Choroid plexus epithelial cell (primary cell): Measurements from ENCODE around the gene GRIN3A.
"Not testable (repeated sequence)": the region's sequence is repeated elsewhere in the genome, so short reads cannot be mapped to it uniquely, and the experiment has no call there.

Experiments used
- DNase-seq: peaks from one replicate; pipeline ENCODE4 v3.0.0-alpha.2; 2010; ENCODE audit warnings: low read depth
- H3K4me3 ChIP-seq: 2 replicates; pipeline ENCODE4 v1.5.1; 2011; ENCODE audit warnings: low read depth, mild to moderate bottlenecking, control low read depth, low read length, moderate library complexity
- TF ChIP-seq, protein P1 (sequence below): conservative IDR thresholded peaks from 2 replicates; pipeline ENCODE4 v1.5.1; 2011; ENCODE audit warnings: low read depth, mild to moderate bottlenecking, control low read depth, inconsistent platforms, low read length, moderate library complexity

GRIN3A gene

DNA sequence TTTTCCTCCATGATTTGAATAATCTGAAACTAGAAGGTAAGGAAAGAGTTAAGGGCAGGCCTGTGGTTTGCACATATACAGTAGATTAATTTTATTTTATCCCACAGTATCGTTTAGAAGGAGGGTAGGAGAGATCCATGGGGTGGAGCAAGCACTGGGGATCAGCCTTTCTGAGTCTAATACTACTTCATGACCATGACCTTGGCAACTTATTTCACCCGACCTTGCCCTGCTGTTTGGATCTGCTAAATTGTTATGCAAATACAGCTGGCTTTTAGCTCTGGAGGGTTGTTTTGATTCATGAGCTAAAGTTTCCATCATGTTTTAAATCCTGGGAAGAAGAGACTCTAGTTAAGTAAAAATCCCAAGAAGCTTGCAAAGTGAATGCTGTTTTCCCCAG, 864 bp upstream of the GRIN3A start:
- TF ChIP-seq, protein P1, sequence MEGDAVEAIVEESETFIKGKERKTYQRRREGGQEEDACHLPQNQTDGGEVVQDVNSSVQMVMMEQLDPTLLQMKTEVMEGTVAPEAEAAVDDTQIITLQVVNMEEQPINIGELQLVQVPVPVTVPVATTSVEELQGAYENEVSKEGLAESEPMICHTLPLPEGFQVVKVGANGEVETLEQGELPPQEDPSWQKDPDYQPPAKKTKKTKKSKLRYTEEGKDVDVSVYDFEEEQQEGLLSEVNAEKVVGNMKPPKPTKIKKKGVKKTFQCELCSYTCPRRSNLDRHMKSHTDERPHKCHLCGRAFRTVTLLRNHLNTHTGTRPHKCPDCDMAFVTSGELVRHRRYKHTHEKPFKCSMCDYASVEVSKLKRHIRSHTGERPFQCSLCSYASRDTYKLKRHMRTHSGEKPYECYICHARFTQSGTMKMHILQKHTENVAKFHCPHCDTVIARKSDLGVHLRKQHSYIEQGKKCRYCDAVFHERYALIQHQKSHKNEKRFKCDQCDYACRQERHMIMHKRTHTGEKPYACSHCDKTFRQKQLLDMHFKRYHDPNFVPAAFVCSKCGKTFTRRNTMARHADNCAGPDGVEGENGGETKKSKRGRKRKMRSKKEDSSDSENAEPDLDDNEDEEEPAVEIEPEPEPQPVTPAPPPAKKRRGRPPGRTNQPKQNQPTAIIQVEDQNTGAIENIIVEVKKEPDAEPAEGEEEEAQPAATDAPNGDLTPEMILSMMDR = no peak
- DNase-seq = no peak
- H3K4me3 ChIP-seq = no peak overlapping the region

DNA sequence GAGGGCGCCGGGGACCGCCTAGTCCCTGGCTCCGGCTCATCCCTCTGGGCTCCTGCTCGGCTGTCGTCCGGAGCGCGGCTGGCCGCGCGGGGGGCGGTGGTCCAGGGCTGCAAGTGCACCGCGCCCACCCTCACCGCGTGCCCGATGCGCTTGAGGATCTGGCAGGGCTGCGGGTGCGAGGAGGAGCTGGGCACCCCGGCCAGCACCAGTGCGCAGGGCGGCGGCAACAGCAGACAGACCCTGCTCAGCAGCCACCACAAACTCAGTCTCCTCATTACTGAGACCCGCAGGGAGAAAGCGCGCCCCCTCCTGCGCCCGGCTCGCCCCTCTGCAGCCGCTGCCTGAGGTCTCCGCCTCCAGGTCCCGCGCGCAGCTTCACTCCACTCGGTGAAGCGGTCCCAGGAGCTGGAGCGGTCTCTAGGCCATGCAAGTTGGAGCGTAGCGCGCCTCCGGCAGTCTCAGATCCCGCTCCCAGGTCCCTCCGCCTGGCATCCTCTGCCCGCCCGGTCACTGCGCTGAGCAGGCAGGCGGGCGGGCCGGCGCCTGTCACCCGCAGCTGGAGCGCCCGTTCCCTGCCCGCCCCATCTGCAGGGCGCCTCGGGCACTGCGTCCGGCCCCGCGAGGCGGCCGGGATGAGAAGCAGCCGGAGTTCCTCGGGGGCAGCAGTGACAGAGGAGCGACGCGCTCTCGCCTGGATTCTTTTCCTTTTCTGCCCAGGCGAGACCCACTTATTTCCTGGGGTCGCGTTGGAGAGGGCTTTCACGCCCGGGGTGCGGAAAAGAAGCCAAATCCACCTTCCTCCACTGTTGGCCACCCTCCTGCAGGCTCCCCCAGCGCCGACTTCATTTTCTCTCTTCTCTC, 512 bp downstream of the GRIN3A start:
- TF ChIP-seq, protein P1 = no peak
- H3K4me3 ChIP-seq = no peak overlapping the region
- DNase-seq = no peak

DNA sequence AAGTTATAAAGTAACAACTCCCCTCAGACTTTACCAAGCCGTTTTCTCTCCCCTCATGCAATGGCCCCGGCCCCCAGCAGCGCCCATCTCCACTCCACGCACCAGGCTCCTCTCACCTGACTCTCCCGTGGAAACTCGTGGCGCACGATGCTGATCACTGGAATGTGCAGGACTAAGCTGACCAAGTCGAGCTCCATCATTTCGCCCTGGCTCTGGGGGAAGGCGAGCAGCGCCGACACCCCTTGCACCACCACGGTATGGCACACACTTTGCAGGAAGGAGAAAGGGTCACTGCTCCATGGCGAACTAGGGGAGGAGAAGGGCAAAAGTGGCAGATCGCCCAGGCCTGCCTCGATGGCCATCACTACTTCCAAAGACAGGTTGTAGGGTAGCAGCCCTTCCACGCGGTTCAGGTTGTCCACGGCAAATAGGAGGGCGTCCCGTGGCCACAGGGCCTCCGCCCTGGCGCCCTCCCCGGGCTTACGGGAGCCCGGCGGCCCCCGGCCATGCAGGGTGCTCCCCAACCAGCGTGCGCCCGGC, 1.2 kb downstream of the GRIN3A start:
- no peak overlapping the region for H3K4me3 ChIP-seq
- TF ChIP-seq, protein P1 = no peak
- DNase-seq = no peak

DNA sequence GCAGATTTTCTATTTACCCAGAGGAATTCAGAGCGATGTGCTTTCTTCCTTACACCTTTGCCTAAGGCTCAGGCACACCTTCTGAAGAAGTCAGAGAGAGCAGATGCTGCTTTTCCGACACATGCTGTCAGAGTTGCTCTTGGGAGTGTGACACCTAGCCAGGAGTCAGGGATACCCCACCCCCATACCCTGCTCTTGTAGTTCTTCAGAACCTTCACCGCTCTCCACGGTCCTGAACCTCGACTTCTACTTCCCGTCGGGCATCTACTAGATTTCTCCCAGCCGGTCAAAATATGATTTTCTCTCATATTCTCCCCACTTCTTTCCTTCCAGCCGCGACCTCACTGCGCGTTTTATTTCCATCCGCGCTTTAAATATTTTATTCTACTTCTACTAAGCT, 1.7 kb downstream of the GRIN3A start:
- H3K4me3 ChIP-seq = no peak overlapping the region
- TF ChIP-seq, protein P1 = no peak
- DNase-seq = peak; percentile 13

DNA sequence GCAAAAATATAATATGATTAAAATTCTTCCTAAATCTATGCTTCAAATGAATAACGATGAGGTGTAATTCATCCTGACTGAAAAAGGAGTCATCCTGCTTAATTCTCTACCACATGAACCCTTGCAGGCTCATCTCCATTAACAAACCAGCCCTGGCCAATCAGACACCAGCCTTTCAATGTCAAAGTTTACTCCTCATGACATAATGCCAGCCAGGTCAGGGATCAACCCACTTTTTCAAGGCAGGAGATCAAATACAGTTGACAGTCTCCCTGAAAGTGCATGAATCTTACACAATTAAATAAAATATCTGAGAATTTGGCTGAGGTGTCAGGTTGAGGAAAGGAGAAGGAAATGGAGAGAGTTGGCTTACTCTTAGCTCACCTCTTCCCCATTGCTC, 7.0 kb downstream of the GRIN3A start:
- TF ChIP-seq, protein P1 = no peak
- no peak for DNase-seq
- H3K4me3 ChIP-seq = no peak overlapping the region

DNA sequence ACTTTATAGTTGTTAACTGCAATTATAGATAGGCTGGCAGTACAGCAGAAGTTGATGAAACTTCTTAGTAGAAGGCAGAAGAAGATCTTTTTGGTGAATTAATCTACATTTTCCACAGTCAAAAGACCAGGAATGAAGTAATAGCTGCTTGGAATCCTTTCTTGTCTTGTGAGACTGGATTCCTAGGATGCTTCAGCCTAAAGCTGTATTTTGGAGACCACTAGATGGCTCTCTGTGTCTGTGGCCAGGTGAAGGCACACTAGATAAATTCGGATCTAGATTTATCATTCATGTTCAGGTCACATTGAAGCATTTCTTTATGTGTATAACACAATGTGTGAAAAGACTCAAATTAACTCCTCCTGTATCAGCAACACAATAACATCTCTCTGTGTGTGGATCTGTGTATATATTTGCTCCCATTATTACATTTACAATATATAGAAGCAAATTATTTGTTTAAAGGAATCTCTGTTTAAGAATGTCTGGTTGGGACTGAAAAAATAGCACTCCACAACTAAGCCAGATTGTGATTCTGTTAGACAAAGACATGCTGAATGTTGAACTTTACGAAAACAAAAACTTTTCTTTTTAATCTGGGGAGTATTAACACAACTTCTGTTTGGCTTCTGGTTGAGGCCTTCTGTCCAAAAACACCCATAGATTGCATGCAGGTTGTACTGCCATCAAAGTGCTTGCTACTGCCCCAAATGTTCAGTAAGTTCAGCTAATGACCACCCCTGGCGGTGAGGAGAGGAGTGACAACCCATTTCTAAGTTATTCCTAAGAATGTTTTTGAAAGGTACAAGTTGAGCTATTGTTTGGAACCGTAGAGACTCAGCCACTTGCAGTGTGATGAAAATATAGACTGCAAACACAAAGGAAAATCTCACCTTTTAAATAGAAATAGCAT, 10.6 kb downstream of the GRIN3A start:
- H3K4me3 ChIP-seq = no peak overlapping the region
- TF ChIP-seq, protein P1 = peak; percentile 74
- DNase-seq = peak; percentile 54

DNA sequence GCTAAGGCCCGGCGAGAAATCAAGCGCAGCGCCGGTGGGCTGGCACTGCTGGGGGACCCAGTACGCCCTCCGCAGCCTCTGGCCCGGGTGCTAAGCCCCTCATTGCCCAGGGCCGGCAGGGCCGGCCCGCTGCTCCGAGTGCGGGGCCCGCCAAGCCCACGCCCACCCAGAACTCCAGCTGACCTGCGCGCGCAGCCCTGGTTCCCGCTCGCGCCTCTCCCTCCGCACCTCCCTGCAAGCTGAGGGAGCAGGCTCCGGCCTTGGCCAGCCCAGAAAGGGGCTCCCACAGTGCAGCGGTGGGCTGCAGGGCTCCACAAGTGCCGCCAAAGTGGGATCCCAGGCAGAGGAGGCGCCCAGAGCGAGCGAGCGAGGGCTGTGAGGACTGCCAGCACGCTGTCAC, 14.2 kb downstream of the GRIN3A start:
- not testable (repeated sequence) for DNase-seq

More for the DNA sequence above, 14.2 kb downstream of the GRIN3A start:
- not testable (repeated sequence) for H3K4me3 ChIP-seq
